Trophoblast cell (in vitro differentiated cells and primary cell): ENCODE data around the gene MAPK11.
A peak's percentile ranks its signal among the peaks of the same experiment; 100 is the strongest.

Source experiments
- DNase-seq, 2 donors: peaks; one replicate each; pipeline ENCODE4 v3.0.0-alpha.2; 2016
- H2AFZ ChIP-seq: 2 replicates; pipeline ENCODE4 v1.6.1; 2013; ENCODE audit warnings: low read length, moderate library complexity, mild to moderate bottlenecking; ENCODE audit not compliant: insufficient read depth, poor library complexity
- H2AK5ac ChIP-seq: 2 replicates; pipeline ENCODE4 v1.6.1; 2013; ENCODE audit warnings: mild to moderate bottlenecking, low read length
- H2BK120ac ChIP-seq: 2 replicates; pipeline ENCODE4 v1.6.1; 2013; ENCODE audit warnings: low read length, mild to moderate bottlenecking, moderate library complexity; ENCODE audit not compliant: insufficient read depth, poor library complexity
- H2BK12ac ChIP-seq: 2 replicates; pipeline ENCODE4 v1.6.1; 2013; ENCODE audit warnings: mild to moderate bottlenecking, low read length, moderate library complexity
- H2BK5ac ChIP-seq: 2 replicates; pipeline ENCODE4 v1.6.1; 2013; ENCODE audit warnings: low read length, low read depth, moderate library complexity, mild to moderate bottlenecking; ENCODE audit not compliant: poor library complexity
- H3K14ac ChIP-seq: 2 replicates; pipeline ENCODE4 v1.6.1; 2013; ENCODE audit warnings: mild to moderate bottlenecking, low read length
- H3K18ac ChIP-seq: 2 replicates; pipeline ENCODE4 v1.6.1; 2013; ENCODE audit warnings: mild to moderate bottlenecking, low read length
- H3K23ac ChIP-seq: 2 replicates; pipeline ENCODE4 v1.6.1; 2013; ENCODE audit warnings: low read length
- H3K27ac ChIP-seq: 2 replicates; pipeline ENCODE4 v1.5.1; 2013; ENCODE audit warnings: low read depth, mild to moderate bottlenecking, inconsistent platforms, low read length, moderate library complexity
- H3K27me3 ChIP-seq: 2 replicates; pipeline ENCODE4 v1.6.1; 2013; ENCODE audit warnings: inconsistent platforms, mild to moderate bottlenecking, low read length, moderate library complexity; ENCODE audit not compliant: insufficient read depth
- H3K36me3 ChIP-seq, 2 experiments: 1 replicate in 1 of 2; 2 replicates in 1 of 2; pipeline ENCODE4 v1.6.1; 2013; ENCODE audit warnings: low read length in 2 of 2, mild to moderate bottlenecking in 2 of 2, moderate library complexity in 1 of 2; ENCODE audit not compliant: insufficient read depth in 2 of 2, control insufficient read depth in 1 of 2
- H3K4ac ChIP-seq: 2 replicates; pipeline ENCODE4 v1.6.1; 2013; ENCODE audit warnings: low read depth, mild to moderate bottlenecking, low read length, moderate library complexity
- H3K4me1 ChIP-seq, 2 experiments: 1 replicate in 1 of 2; 2 replicates in 1 of 2; pipeline ENCODE4 v1.6.1; 2013; ENCODE audit warnings: low read length in 2 of 2, mild to moderate bottlenecking in 2 of 2, moderate library complexity in 1 of 2; ENCODE audit not compliant: insufficient read depth in 2 of 2, control insufficient read depth in 1 of 2
- H3K4me2 ChIP-seq: 2 replicates; pipeline ENCODE4 v1.6.1; 2013; ENCODE audit warnings: inconsistent platforms, mild to moderate bottlenecking, low read length, moderate library complexity
- H3K4me3 ChIP-seq: 2 replicates; pipeline ENCODE4 v1.5.1; 2013; ENCODE audit warnings: mild to moderate bottlenecking, low read depth, low read length, inconsistent platforms
- H3K79me1 ChIP-seq: one replicate; pipeline ENCODE4 v1.6.1; 2013; ENCODE audit warnings: low read length
- H3K79me2 ChIP-seq: 2 replicates; pipeline ENCODE4 v1.6.1; 2013; ENCODE audit warnings: low read length, mild to moderate bottlenecking; ENCODE audit not compliant: control insufficient read depth, insufficient read depth, poor library complexity
- H3K9ac ChIP-seq: 2 replicates; pipeline ENCODE4 v1.6.1; 2013; ENCODE audit warnings: mild to moderate bottlenecking, low read length
- H3K9me3 ChIP-seq: 2 replicates; pipeline ENCODE4 v1.6.1; 2013; ENCODE audit warnings: low read depth, mild to moderate bottlenecking, control low read depth, inconsistent platforms, low read length; ENCODE audit not compliant: insufficient read depth
- H4K12ac ChIP-seq: 2 replicates; pipeline ENCODE4 v1.6.1; 2013; ENCODE audit warnings: low read depth, mild to moderate bottlenecking, low read length, moderate library complexity
- H4K8ac ChIP-seq: 2 replicates; pipeline ENCODE4 v1.6.1; 2013; ENCODE audit warnings: low read depth, mild to moderate bottlenecking, low read length, moderate library complexity
- H4K91ac ChIP-seq: one replicate; pipeline ENCODE4 v1.6.1; 2013; ENCODE audit warnings: low read depth, mild to moderate bottlenecking, low read length, moderate library complexity
- WGBS: extraction: QIAGEN DNeasy Blood & Tissue Kit; methylation state at CpG from one replicate; pipeline ENCODE4 v1.1.7; 2013; ENCODE audit warnings: missing lambda C conversion rate; ENCODE audit not compliant: insufficient read length, insufficient coverage; ENCODE audit errors: extremely low coverage; 5-methylcytosine and 5-hydroxymethylcytosine counted together

Gene MAPK11

DNA sequence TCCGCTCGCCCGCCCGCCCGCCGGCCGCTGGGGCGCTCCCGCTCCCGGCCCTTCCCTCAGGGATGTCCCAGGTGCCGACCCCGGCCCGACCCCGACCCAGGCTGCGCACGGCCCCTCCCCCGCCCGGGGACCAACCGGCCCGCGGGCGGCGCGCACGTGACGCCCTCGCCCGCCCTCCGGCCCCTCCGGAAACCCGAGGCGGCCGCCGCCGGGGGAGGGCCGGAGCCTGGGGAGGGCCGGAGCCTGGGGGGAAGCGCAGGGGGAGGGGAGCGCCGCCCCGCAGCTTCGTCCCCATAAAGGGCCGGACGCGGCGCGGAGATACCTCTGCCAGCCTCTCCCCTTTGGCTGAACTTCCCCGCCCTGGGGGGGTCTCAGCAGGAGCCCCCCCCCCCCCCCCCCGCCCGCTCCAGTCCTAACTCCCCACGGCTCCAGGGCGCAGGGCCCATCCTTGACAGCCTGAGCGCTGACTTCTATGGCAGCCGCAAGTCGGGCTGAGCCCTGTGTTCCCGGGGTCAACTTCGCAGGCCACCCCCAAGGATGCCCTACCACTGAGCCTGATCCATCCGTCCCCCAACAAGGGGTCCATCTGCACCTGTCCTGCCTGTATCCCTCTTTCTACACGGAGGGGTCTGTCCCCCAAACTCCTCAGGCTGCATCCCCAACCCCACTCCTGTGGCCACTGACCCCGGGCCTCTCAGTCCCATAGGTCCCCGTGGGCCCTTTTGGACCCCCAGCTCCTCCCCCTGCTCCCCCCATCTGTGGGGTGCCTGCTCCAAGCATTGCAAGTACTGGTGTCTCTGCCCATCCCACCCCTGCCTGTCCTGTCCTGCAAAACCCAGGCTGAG is 8.3 kb downstream of the MAPK11 start, which contains the start of gene MAPK12:
Gene MAPK12, minus strand, starts transcription at position 69 of the 845 bp plus-strand sequence. CDS start 174 bp downstream, outside the sequence.
- Histone ChIP-seq H3K79me2 (no peaks in the 10 kb centered on the region), H3K27ac (no peak within 1 kb of the TSS), H2AFZ (peak within 1 kb of the TSS; percentile 35), H2BK5ac (no peak within 1 kb of the TSS), H3K9me3 (peaks cover 4% of the 10 kb centered on the region), H3K23ac (no peak within 1 kb of the TSS), H3K14ac (no peak within 1 kb of the TSS), H3K4ac (no peak within 1 kb of the TSS), H2AK5ac (no peak within 1 kb of the TSS), H3K36me3 (no peaks in the 10 kb centered on the region), H3K4me1 (peaks cover 16 to 19% of the 10 kb centered on the region in 2 experiments), H4K91ac (no peak within 1 kb of the TSS), H4K8ac (no peak within 1 kb of the TSS), H3K79me1 (no peaks in the 10 kb centered on the region), H4K12ac (no peak within 1 kb of the TSS), H3K27me3 (peaks cover 9% of the 10 kb centered on the region), H2BK120ac (no peak within 1 kb of the TSS), H3K9ac (no peak within 1 kb of the TSS), H2BK12ac (no peak within 1 kb of the TSS), H3K18ac (no peak within 1 kb of the TSS), H3K4me2 (peak within 1 kb of the TSS; percentile 74), H3K4me3 (peak within 1 kb of the TSS; percentile 61)
- no CpG with 5 or more reads among the region's 61 CpGs for WGBS
- DNase-seq = no peak

DNA sequence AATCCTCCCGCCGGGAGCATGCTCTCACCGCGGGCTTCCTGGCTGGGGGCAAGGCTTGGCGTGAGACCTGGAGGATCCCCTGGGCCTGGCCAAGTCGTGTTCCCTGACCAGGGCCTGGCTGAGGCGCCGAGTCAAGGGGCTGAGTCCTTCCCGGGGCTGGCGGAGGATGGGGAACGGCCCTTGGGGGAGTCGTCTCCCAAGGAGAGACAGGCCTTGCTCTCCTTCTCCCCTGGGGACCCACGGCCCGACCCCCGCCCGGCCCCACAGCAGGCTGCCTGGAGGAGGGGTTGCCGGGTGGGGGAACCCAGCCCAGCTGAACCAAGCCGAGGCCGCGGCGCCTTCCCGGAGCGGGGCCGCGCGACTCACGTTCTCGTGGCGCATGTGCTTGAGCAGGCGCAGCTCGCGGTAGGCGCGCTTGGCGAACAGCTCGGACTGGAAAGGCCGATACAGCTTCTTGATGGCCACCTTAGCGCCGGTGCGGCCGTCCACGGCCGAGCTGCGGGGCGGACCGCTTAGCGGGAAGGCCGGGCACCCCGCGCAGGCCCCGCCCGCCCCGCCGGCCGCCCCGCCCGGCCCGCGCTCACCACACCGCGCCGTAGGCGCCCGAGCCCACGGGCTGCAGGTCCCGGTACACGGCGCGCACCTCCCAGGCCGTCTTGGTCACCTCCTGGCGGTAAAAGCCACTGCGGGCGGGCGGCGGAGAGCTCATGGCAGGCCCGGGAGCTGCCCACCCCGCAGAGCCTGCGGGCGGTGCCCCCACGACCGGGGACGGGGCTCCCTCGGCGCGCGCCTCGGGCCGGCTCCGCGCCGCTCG is 9.2 kb downstream of the MAPK11 start:
- no peak overlapping the region for H2BK120ac ChIP-seq
- no peaks in the 10 kb centered on the region for H3K36me3 ChIP-seq
- H3K9ac ChIP-seq = no peak overlapping the region
- H3K14ac ChIP-seq = no peak overlapping the region
- H4K12ac ChIP-seq = no peak overlapping the region
- H2AFZ ChIP-seq = peak overlapping the region; percentile 35
- H2BK5ac ChIP-seq = no peak overlapping the region
- no peaks in the 10 kb centered on the region for H3K79me1 ChIP-seq
- no peak overlapping the region for H3K23ac ChIP-seq
- peak overlapping the region; percentile 74 for H3K4me2 ChIP-seq
- no peak overlapping the region for H4K91ac ChIP-seq
- H4K8ac ChIP-seq = no peak overlapping the region
- H3K4me1 ChIP-seq = peaks cover 17 to 20% of the 10 kb centered on the region in 2 experiments
- H3K4me3 ChIP-seq = peak overlapping the region; percentile 61
- H2AK5ac ChIP-seq = no peak overlapping the region
- WGBS = no CpG with 5 or more reads among the region's 92 CpGs
- no peak overlapping the region for H2BK12ac ChIP-seq
- H3K9me3 ChIP-seq = no peaks in the 10 kb centered on the region
- no peak overlapping the region for H3K27ac ChIP-seq
- H3K27me3 ChIP-seq = peaks cover 9% of the 10 kb centered on the region
- no peak overlapping the region for H3K18ac ChIP-seq
- peak in 1 of 2 donors; percentile 49 for DNase-seq
- no peak overlapping the region for H3K4ac ChIP-seq
- H3K79me2 ChIP-seq = no peaks in the 10 kb centered on the region

DNA sequence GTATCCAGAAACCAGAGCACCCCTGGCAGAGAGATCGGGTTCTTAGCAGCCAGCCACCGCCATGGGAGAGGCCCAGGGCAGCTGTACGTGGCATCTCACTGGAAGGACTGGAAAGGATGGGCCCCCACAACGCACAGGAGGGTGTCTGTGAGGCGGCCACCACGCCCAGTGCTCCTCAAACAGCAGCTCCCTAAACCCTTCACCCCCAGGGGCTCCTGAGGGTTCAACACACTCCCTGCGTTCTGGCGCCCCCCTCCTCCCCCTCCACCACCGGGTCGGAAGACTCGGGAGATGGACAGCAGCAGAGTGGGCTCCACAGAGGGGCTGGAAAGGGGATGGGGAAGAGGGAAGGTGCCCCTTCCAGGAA is 9.8 kb downstream of the MAPK11 start:
- Histone ChIP-seq H4K8ac (no peak overlapping the region), H3K9ac (no peak overlapping the region), H3K36me3 (no peaks in the 10 kb centered on the region), H3K18ac (no peak overlapping the region), H2BK12ac (no peak overlapping the region), H3K4me3 (peak overlapping the region; percentile 20), H2AFZ (peak overlapping the region; percentile 35), H2BK120ac (no peak overlapping the region), H3K4ac (no peak overlapping the region), H3K79me1 (no peaks in the 10 kb centered on the region), H3K27ac (no peak overlapping the region), H2BK5ac (no peak overlapping the region), H3K14ac (no peak overlapping the region), H3K4me1 (peaks cover 17 to 20% of the 10 kb centered on the region in 2 experiments), H3K79me2 (no peaks in the 10 kb centered on the region), H3K4me2 (peak overlapping the region; percentile 74), H4K91ac (no peak overlapping the region), H3K9me3 (no peaks in the 10 kb centered on the region), H3K27me3 (peaks cover 9% of the 10 kb centered on the region), H3K23ac (no peak overlapping the region), H2AK5ac (no peak overlapping the region), H4K12ac (no peak overlapping the region)
- DNase-seq = no peak
- no CpG with 5 or more reads among the region's 11 CpGs for WGBS

DNA sequence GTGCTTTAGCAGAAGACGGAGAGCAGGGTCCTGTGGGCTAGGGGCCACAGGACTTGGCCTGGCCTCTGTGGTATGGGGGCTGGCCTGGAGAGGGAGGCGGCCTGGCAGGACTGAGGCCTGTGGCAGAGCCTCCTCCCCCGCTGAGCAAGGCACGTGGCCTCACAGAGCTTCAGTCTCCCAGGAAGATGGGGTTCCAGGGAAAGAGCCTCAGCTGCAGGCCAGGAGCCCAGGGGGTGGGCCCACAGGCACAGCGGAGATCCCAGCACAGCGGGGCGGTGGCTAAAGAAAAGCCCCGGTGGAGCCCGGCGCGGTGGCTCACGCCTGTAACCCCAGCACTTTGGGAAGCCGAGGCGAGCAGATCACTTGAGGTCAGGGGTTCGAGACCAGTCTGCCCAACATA is 10.9 kb downstream of the MAPK11 start:
- Histone ChIP-seq H3K79me2 (no peaks in the 10 kb centered on the region), H4K8ac (no peak overlapping the region), H2BK120ac (no peak overlapping the region), H2BK12ac (no peak overlapping the region), H3K4ac (no peak overlapping the region), H3K14ac (no peak overlapping the region), H2BK5ac (no peak overlapping the region), H3K4me2 (no peak overlapping the region), H2AK5ac (no peak overlapping the region), H3K9me3 (no peaks in the 10 kb centered on the region), H3K4me1 (peaks cover 17 to 20% of the 10 kb centered on the region in 2 experiments), H2AFZ (no peak overlapping the region), H3K27ac (no peak overlapping the region), H4K12ac (no peak overlapping the region), H3K27me3 (peaks cover 9% of the 10 kb centered on the region), H3K4me3 (no peak overlapping the region), H3K18ac (no peak overlapping the region), H3K36me3 (no peaks in the 10 kb centered on the region), H3K79me1 (no peaks in the 10 kb centered on the region), H4K91ac (no peak overlapping the region), H3K23ac (no peak overlapping the region), H3K9ac (no peak overlapping the region)
- no CpG with 5 or more reads among the region's 15 CpGs for WGBS
- no peak for DNase-seq
